DLD1 (cell line): ENCODE results near the gene MOB1A.
"Not testable (repeated sequence)": the region's sequence is repeated elsewhere in the genome, so short reads cannot be mapped to it uniquely, and the experiment has no call there.

ENCODE experiments used
- in situ Hi-C: cut with HindIII; loops from 2 replicates; pipeline ENCODE4 v1.10.0; 2017; ENCODE audit warnings: low sequenced_read_pairs

MOB1A gene

GRCh38 chr2:74199275-74199701, 20.6 kb upstream of the MOB1A start:
- in situ Hi-C loops: no loop called here

- in situ Hi-C loops: no loop called here
These were observed 20.0 kb upstream of the MOB1A start, which contains the start of gene MTHFD2 for GRCh38 chr2:74198461-74199274. MTHFD2 (plus strand) TSS chr2:74198615; CDS start chr2:74198642, 27 bp downstream.

- in situ Hi-C loops: no loop called here
These were observed 19.4 kb upstream of the MOB1A start for GRCh38 chr2:74198023-74198460.

- in situ Hi-C loops: no loop called here
These were observed 18.4 kb upstream of the MOB1A start for GRCh38 chr2:74197049-74197448.

- in situ Hi-C loops: no loop called here
These were observed 16.1 kb upstream of the MOB1A start for GRCh38 chr2:74194799-74195198.

GRCh38 chr2:74191596-74192380, 13.1 kb upstream of the MOB1A start:
- in situ Hi-C loops: no loop called here

GRCh38 chr2:74188696-74189095, 10.0 kb upstream of the MOB1A start:
- in situ Hi-C loops: no loop called here

GRCh38 chr2:74188018-74188601, 9.4 kb upstream of the MOB1A start:
- in situ Hi-C loops: no loop called here

GRCh38 chr2:74186706-74187105, 8.0 kb upstream of the MOB1A start:
- in situ Hi-C loops: not testable (repeated sequence)

GRCh38 chr2:74186038-74186437, 7.4 kb upstream of the MOB1A start:
- in situ Hi-C loops: no loop called here

- in situ Hi-C loops: no loop called here
These were observed 5.2 kb upstream of the MOB1A start for GRCh38 chr2:74183878-74184277.

- in situ Hi-C loops: no loop called here
These were observed 3.1 kb upstream of the MOB1A start for GRCh38 chr2:74181739-74182138.

- in situ Hi-C loops: no loop called here
These were observed 585 bp upstream of the MOB1A start for GRCh38 chr2:74179063-74179865.

- in situ Hi-C loops: no loop called here
These were observed 983 bp downstream of the MOB1A start for GRCh38 chr2:74177696-74178095.

- in situ Hi-C loops: no loop called here
These were observed 3.8 kb downstream of the MOB1A start for GRCh38 chr2:74174909-74175308.

- in situ Hi-C loops: no loop called here
These were observed 9.9 kb downstream of the MOB1A start for GRCh38 chr2:74168739-74169138.

- in situ Hi-C loops: no loop called here
These were observed 13.9 kb downstream of the MOB1A start for GRCh38 chr2:74164761-74165160.

GRCh38 chr2:74162951-74163350, 15.7 kb downstream of the MOB1A start:
- in situ Hi-C loops: no loop called here

GRCh38 chr2:74155830-74156229, 22.8 kb downstream of the MOB1A start:
- in situ Hi-C loops: loop anchor here (10.0 kb wide), 1 partner anchor 261 kb away; the partner anchor contains the start of gene ACTG2

- in situ Hi-C loops: loop anchor here (10.0 kb wide), 1 partner anchor 258 kb away; the partner anchor contains the start of gene ACTG2
These were observed 25.7 kb downstream of the MOB1A start for GRCh38 chr2:74152954-74153353.
